GM19043 (cell line): Measurements from ENCODE around the gene PTMS.

Experiments
- ATAC-seq: cut with Tn5 transposase; IDR thresholded peaks from one replicate; pipeline ENCODE4 v1.9.1; 2021; ENCODE audit warnings: low read depth; ENCODE audit not compliant: unreplicated experiment

Gene PTMS

DNA sequence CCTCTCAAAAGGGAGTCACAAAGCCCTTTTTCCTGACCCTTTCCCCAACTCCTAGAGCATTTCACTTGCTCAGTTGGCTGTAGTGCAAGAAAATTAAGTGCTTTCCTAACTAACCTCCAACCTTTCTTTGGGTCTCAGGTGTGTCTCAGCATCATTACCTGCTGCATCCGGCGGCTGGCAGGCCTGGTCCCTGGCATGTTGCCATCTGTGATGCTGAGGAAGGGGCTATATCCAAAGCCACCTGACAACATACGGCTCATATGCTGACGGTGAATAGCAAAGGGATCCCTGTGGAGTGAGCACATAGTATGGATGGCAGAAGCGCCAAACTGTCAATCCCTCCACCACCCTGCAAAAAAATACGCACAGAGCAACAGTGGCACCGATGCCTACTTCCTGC, 14.4 kb upstream of the PTMS start:
- no peak for ATAC-seq

GRCh38 chr12:6752167-6752920, 13.8 kb upstream of the PTMS start:
- no peak for ATAC-seq

DNA sequence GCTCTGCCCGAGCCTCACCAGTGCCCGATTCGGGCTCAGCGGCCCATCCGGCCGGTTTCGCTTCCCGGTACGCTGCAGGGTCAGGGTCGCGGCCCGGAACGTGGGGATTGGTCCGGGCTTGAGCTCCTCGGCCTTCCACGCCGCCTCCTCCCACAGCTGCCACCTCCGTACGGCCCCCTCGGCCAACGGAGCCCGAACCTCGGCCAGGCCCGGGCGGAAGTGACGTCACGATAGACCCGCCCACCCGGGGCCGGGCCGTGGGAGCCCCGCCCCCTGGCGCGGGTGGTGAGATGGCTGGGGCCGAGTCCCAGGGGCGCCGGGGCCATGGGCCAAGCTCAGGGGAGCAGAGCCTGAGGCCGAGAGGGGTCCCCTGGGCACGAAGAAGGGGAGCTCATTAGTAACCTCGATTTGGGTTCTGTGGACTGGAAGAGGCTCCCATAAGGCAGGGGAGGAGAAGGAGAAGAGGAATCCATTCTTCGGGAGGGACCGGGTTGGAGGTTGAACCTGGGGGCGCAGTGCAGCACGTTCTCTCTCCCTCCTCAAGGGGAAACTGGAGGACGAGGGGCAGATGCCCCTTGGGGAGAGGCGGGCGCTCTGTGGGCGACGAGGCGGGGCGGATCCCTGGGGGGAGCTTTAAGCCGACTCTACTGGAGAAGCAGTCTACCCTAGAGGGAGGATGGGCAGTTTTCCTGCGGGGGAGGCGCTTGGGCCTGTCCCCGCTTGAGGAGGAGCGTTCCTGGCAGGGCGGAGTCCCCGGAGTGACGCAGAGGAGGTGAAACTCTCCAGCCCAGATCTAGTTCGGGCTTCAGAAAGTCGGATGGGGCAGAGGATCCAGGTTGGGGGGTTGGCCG, 13.0 kb upstream of the PTMS start, which contains the start of gene MLF2:
Gene MLF2, minus strand, starts transcription at position 221 of the 851 bp plus-strand sequence. CDS start 807 bp downstream, outside the sequence.
- ATAC-seq: peak; percentile 88

DNA sequence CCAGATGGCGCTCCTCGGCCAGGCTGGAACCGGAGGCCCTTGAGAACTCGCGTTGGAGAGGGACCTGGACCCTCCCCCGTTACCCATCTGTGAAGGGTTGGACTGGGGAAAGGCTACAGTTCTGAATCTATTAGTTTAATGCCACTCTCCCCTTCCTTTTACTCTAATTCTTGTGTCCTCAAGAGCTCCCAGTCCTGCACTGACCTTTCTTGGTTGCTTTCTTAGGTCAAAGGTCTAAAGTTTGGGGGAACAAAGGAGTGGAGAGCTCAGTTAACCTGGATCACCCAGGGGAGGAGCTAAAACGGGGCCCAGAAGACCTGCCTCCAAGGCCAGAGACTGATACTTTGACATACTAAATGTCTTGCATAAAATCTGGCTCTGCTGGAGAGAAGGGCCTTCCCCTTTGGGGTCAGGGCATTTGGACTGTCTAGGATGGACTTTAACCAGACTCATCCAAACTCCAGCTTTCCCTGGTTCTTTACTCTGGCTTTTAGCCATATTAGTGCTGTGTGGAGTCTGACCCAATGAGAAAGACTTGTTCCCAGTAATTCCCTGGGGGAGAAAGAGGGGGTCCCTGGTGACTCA, 12.3 kb upstream of the PTMS start:
- ATAC-seq: no peak

DNA sequence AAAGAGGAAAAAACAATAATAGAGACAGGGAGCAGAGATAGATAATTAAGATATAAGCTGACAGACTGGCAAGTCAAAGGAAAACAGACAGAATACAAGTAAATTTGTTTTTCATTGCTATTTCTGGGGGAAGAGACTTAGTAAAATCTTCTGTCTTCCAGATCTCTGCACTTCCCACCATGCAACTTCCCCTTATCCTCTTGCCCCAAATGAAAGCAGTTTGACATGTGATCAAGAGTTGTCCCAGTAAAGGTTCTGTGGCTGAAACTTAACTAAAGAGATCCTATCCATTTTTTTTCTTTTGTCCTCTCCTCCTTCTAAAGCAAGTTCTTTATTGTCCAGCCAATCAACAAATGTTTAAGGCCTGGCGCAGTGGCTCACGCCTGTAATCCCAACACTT, 11.8 kb upstream of the PTMS start:
- no peak for ATAC-seq

DNA sequence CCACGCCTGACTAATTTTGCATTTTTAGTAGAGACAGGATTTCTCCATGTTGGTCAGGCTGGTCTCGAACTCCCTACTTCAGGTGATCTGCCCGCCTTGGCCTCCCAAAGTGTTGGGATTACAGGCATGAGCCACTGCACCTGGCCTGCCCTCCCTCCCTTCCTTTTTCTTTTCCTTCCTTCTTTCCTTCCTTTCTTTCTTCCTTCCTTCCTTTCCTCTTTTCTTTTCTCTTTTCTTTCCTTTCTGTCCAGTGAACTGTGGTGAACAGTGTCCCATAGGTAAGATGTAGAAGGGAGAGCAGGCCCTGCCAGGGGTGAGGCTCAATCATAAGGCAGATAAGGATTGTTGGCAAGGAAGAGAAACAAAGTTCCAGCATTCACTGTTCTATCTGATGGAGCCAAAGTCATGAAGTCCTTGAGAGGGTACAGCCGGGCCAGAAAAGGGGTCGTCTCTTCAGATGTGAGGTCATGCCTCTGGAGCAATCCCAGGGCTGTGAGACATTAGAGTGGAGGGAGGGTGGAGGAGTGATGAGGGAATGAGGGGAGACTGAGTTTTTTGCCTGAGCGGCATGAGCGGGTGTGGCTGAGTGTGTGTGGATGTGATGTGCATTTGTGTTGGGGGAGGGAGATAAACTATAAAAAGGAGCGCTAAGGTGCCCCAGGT, 9.0 kb upstream of the PTMS start:
- ATAC-seq: no peak

- no peak for ATAC-seq
Observed at GRCh38 chr12:6758506-6759095, 7.6 kb upstream of the PTMS start.

GRCh38 chr12:6759741-6760140, 6.4 kb upstream of the PTMS start:
- ATAC-seq: no peak

DNA sequence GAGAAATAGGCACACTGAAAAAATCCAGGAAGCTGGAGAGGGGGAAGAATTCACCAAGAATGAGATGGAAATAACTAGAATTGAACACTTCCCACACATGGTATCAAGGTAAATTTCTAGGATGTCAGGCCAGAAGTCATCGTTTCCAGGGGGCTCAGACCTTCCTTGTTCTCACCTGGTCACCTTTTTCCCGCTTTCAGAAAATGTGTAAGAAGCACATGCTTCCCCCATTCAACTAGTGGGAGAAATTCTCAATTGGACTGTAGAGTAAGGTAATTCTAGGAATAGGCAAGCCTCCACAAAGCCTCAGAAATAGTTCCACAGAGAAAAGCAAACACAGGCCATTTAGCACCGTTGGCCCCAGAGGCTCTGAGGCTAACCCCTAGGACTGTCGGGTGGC, 2.8 kb upstream of the PTMS start:
- ATAC-seq: no peak

DNA sequence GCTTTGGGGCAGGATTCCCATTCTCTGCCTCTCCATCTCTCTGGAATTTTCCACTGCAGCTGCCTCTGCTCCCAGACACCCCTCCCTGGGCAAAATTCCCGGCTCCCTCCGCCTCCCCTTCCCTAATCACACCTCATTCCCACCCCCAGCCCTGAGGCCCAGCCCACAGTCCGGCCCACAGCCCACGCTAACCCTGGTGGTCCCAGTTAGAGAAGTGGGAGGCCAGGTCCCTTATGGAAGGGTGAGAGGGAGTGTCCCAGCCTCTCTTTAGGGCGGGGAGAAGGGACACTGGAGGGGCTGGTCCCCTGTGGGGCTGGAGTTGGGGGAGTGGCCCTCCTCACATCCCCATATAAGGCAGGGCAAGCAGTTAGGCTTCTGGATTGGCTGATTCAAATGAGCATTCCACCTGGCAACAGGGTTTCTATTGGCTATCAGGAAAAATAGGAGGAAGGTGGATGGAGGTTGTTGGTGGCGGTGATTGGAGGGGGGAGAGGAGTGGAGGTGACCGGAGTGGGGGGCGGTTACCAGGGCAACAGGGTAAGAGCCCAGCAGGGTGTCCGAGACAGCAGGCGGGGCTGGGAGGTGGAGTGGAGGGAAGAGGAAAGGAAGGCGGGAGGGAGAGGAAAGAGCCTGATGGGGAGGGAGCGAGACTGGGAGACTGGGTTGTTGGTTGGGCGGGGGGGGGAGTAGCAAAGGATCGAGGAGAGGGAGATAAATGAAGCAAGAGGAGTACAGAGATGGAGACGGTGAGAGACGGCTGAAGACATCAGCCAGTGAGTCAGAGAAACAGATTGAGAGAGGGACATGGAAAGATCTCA, 1.9 kb upstream of the PTMS start:
- peak; percentile 85 for ATAC-seq

GRCh38 chr12:6765048-6765633, 1.0 kb upstream of the PTMS start:
- no peak for ATAC-seq

DNA sequence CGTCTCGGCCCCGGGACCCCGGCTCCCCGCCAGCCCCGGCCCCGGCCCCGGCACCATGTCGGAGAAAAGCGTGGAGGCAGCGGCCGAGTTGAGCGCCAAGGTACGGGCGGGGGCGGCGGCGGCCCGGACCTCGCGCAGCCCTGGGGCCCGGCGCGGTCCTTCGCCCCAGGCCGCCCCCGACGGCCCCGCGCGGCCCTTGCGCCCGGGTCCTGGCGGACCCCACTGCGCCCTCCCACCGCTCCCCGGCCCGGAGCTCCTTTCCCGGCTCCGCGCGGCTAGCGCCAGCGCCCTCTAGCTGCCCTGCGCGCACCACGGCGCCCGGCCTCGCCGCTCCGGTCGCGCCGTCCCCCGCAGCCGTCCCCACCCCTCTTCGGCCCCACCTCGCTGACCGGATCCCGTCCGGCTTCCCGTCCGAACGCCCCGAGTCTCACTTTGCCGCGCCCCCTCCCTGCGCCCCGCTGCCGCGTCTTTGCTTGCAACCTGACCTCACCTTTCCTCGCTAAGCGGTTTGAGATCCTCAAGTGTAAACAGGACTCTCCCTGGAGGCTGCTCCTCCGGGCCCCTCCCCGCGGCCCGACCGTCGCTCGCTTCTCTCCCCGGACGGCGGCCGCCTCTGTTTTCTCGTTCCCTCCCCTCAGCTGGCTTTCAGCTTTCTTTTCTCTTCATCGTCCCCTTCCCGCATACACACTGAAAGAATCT, 637 bp downstream of the PTMS start:
- ATAC-seq: no peak

GRCh38 chr12:6767353-6768319, 1.5 kb downstream of the PTMS start:
- ATAC-seq: no peak

GRCh38 chr12:6768437-6768914, 2.3 kb downstream of the PTMS start:
- no peak for ATAC-seq

DNA sequence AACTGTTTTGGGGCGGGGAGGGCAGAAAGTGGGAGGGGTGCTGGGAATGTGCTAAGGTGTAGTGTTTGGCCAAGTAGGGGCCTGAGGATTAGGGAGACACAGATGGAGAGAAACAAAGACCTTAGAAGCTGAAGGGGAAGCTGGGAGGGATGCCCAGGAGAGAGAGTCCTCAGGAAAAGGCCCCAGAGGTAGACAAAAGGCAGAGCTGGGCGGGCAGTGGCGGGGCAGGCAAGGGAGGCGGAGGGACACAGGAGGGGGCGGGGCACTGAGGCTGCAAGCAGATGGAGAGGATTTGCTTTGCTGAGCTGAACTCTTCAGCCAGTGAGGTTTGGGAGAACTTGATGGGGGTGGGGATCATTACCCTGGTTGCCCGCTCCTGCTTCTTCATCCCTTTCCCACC, 2.8 kb downstream of the PTMS start:
- no peak for ATAC-seq

- ATAC-seq: no peak
Observed at GRCh38 chr12:6769666-6770065, 3.5 kb downstream of the PTMS start.

GRCh38 chr12:6770094-6770493, 3.9 kb downstream of the PTMS start:
- no peak for ATAC-seq
